Stimulated activated naive CD8-positive, alpha-beta T cell treated with anti-CD3 and anti-CD28 coated beads, Interleukin-15, Interleukin-2, amounts not matched to agents 100 U/mL and 50 U/mL, for 24 hours (primary cell): ENCODE measurements around the gene FARP1.
"Not testable (repeated sequence)": the region's sequence is repeated elsewhere in the genome, so short reads cannot be mapped to it uniquely, and the experiment has no call there.

Source experiments
- ATAC-seq: fragments of 150-1000 bp; cut with Tn5 transposase; one replicate; pipeline ENCODE4 v1.10.0; 2021
- DNase-seq: peaks from one replicate; pipeline ENCODE4 v3.0.0; 2021

The FARP1 gene

GRCh38 chr13:98366443-98366842 lies 223.5 kb downstream of the FARP1 start:
- DNase-seq (no peak), ATAC-seq (no peak)

DNA sequence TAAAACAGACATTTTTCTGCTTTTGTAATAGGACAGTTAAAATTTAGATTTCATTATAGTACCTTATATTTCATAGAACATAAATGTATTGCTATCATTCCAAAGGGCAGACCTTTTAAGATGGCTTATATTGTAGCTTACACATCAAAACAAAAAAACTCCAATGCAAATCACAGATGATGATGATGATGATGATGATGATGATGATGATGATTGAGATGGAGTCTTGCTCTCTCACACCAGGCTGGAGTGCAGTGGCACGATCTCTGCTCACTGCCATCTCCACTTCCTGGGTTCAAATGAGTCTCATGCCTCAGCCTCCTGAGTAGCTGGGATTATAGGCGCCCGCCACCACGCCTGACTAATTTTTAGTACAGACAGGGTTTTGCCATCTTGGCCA lies 224.1 kb downstream of the FARP1 start:
- ATAC-seq (no peak), DNase-seq (no peak)

GRCh38 chr13:98368019-98368418 lies 225.1 kb downstream of the FARP1 start:
- DNase-seq = no peak
- ATAC-seq = no peak

- not testable (repeated sequence) for ATAC-seq, DNase-seq
Observed at GRCh38 chr13:98369520-98369919, 226.6 kb downstream of the FARP1 start.

- DNase-seq (no peak), ATAC-seq (no peak)
Observed at GRCh38 chr13:98370261-98370660, 227.4 kb downstream of the FARP1 start.

DNA sequence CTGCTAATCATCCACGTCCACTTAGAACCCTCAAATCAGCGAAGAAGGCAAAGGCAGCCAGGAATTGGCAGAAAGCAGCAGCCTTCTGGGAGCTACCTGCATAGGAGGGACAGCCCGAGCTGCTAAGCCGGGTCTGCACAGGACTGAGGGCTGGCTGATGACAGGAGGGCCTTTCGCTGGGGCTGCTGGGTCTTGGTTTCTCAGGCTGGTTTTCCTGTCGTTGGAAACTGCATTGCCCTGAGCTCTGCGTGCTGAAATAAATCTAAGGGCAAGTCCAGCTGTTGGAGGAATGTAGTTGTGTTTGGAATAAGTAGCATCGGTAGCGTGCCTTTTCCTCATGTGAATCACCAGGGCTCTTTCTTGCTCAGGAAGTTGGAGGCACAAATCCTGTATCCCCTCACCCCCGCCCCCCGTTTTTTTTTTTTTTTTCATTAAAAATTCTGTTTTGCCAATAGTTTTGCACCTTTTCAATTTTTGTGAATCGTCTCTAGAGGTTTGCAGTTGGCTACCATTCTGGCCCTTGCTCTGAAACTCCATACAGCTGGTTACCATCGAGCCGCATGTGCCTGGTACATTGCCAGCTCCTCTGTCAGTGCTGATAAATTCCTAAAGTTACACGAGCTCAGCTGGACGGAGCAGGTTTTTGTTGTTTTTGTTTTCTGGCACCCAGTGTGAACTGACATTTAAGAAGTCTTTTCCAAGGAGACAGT lies 228.1 kb downstream of the FARP1 start:
- DNase-seq (no peak), ATAC-seq (no peak)

GRCh38 chr13:98371516-98372023 lies 228.7 kb downstream of the FARP1 start:
- DNase-seq (no peak), ATAC-seq (no peak)

- ATAC-seq (no peak), DNase-seq (no peak)
Observed at GRCh38 chr13:98372876-98373275, 230.0 kb downstream of the FARP1 start.

- ATAC-seq (no peak), DNase-seq (no peak)
Observed at GRCh38 chr13:98374750-98375149, 231.9 kb downstream of the FARP1 start.

GRCh38 chr13:98377635-98378378 lies 234.9 kb downstream of the FARP1 start:
- no peak for ATAC-seq
- DNase-seq = no peak

DNA sequence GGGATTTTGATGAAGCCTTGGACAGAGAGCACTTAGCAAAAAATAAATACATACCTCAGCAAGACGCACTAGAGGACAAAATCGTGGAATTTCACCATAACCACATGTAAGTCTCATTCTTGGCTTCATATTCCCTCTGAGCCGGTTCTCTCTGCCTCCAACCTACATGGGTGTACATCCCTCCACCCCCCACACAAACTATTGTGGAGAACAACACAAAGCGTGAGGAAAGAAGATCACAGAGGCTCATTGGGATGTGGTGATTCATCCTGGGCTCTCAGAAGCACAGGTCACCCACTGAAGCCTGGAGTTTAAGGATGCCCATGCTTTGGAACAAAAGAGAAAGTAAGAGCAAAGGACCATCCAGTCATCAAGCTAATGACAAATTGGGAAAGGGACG lies 241.8 kb downstream of the FARP1 start:
- DNase-seq (no peak), ATAC-seq (no peak)

DNA sequence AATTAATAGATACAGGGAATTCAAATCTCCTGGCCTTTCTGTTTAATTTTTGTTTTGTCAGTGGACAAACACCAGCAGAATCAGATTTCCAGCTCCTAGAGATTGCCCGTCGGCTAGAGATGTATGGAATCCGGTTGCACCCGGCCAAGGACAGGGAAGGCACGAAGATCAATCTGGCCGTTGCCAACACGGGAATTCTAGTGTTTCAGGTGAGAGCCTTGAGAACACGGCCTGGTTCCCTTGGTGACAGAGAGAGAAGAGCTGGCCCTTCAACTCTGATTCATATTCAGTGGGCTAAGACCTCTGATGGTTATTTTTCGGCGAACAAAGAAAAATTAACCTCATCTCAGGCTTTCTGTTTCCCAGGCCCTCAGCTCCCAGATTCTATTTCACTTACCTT lies 242.7 kb downstream of the FARP1 start:
- no peak for ATAC-seq
- DNase-seq = no peak

DNA sequence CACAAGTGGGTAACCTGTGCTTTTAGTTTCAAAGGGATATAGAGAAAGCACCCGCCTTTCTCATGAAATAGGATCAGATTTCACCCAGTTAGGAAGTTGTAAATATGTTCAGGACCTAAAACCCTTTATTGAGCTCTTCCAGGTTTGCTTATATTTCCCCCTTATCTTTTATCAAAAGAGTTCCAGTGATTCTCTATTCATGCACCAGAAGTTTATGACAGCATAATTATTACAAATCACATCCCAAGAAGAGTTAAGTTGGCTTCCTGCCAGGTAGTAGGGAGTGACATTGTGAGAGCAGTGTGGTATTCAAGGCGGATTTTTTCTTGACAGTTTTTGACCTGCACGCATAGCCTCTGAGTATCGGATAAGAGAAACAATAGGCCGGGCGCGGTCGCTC lies 243.7 kb downstream of the FARP1 start:
- ATAC-seq = no peak
- no peak for DNase-seq

DNA sequence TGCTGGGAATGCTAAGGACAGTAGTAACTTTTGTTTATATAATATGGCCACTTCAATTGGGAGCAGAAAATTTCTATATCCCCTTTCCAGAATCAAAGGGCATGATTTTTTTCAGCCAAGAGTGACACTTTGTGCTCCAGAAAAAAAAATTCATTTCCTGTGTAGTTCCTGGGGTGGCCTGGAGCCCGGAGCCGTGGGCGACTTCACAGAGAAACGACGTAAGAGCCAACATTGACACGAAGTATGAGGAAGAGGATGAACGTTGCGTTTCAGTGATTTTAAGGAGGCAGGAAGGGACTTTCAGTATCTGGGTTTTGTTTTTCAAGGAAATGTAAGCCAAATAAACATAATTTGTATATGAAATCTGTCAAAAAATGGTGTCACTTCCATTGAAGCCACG lies 246.4 kb downstream of the FARP1 start:
- ATAC-seq (no peak), DNase-seq (no peak)

- DNase-seq (no peak), ATAC-seq (no peak)
Observed at GRCh38 chr13:98390086-98390715, 247.3 kb downstream of the FARP1 start.

GRCh38 chr13:98393873-98394272 lies 251.0 kb downstream of the FARP1 start:
- DNase-seq (no peak), ATAC-seq (no peak)

- no peak for DNase-seq
- ATAC-seq = no peak
Observed at GRCh38 chr13:98394820-98395510, 252.1 kb downstream of the FARP1 start.

DNA sequence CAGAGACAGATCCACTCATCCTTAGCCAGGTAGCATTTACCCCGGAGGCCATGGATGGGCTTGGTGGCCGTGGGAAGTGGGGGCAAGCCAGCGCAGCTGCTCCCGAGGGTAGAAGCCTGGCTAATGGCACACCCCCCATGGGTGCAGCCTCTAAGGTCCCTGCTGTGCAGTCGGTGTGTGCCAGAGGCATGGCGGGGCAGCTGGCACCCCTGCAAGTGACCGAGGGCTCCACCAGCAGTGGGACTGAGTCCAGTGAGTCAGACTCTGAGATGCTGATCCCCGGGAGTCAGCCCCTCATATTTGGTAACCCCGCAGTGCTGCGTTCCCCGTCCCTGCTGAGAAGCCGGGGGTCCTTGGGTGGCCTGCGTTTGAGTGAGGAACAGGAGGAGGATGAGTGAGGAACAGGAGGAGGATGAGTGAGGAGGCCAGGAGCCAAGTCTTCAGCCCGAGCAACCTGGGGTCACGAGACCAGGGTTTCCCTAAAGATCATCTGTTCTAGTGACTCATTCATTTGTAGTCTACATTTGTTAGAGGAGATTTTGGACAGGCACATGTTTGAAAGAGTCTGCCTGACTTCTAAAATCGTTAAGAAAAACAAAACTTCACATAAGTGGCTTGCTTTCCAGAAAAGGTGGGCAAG lies 253.3 kb downstream of the FARP1 start:
- DNase-seq = no peak

GRCh38 chr13:98397221-98397620 lies 254.3 kb downstream of the FARP1 start:
- ATAC-seq (no peak), DNase-seq (no peak)

More for the DNA sequence above, 253.3 kb downstream of the FARP1 start:
- ATAC-seq = no peak

DNA sequence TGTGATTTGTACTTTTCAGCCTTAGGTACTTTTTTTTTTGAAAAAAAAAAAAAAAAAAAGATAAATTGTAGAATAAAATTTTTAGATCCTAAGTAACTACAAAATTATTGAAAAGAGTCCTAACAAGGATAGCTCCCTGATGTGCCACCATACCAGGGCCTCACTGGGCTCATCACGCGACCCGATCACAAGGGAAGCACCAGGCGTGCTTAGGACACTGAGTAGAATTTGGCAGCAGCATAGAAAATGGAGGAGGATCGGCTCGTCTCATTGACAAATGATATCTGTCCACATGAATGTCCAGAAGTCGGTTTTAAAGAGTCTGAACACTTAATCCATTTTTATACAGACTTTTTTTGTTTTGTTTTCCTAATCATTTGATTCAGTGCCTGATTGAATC lies 255.0 kb downstream of the FARP1 start:
- ATAC-seq = no peak
- no peak for DNase-seq

- DNase-seq (no peak), ATAC-seq (no peak)
Observed at GRCh38 chr13:98398581-98398980, 255.7 kb downstream of the FARP1 start.

DNA sequence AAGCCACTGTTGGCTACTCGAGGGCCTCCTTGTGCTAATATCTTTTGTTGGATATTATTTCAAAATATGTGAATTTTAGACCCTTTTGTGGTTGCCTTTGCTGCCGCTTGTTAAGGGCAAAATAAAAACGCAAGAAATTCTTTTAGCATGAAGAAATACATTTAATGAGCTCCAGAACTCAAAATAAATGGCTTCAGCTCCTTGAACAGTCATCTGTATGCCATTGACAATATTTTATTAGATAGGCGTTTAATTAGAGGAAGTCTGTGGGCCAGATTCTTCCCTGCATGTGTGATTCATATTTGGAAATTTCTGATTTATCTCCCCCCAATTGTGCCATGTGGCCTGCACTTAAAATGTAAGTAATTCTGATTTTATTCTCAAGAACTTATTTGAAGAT lies 256.9 kb downstream of the FARP1 start:
- ATAC-seq (no peak), DNase-seq (no peak)
